ENCODE data around the gene CYB5R2. TPM values are rescaled to one million over a fixed set of nuclear protein-coding genes. Genes with fewer than 3 reads are reported as not detected.

CYB5R2 gene
- polyA plus RNA-seq, 1 donor (not counting 4 experiments of a cell fraction or from before 2014, with no cell fraction given), result 24.7 TPM

DNA sequence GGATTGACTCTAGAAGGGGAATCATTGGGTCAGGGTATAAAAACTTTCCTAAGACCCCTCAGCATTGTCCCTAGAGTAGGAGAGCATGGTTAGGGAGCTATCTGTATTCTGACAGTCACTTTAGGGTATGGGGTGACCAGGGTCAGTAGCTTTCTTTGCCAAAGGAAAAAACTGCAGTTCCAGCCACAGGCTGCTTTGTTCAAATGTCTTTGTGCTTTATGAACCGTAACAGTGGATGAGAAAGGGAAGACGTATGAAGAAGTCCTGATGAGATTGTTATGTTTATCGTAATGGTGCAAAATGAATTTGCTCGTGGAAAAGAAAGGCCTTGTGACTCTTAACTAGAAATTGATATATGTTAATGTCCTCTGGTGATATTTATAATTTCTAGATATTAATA lies 30.0 kb downstream of the CYB5R2 start:
- dilution Hi-C loops (cut with MboI; ENCODE audit: extremely low pct_ligation_motif_present, low sequenced_read_pairs), result no loop called here
- no peaks in the 10 kb centered on the region for H3K36me3 ChIP-seq (ENCODE audit: control insufficient read depth in 2 of 2, extremely low read depth in 1 of 2, insufficient read depth in 2 of 2, low read length in 2 of 2)

GRCh38 chr11:7642747-7643146 lies 30.6 kb downstream of the CYB5R2 start:
- Histone ChIP-seq H3K4me2 (ENCODE audit: control insufficient read depth, extremely low read depth, insufficient read depth, low read depth, low read length) (no peak overlapping the region), H3K79me2 (ENCODE audit: control insufficient read depth, insufficient read depth, low read length) (no peaks in the 10 kb centered on the region), H3K27ac (ENCODE audit: control insufficient read depth, insufficient read depth, low read length) (no peak overlapping the region), H3K27me3 (ENCODE audit: control insufficient read depth, extremely low read depth, insufficient read depth, low read length) (no peaks in the 10 kb centered on the region), H4K20me1 (ENCODE audit: control insufficient read depth, extremely low read depth, insufficient read depth, low read length) (no peaks in the 10 kb centered on the region), H3K9ac (ENCODE audit: control insufficient read depth, extremely low read depth, insufficient read depth, low read length) (no peak overlapping the region), H3K4me1 (ENCODE audit: control insufficient read depth, extremely low read depth, insufficient read depth, low read length) (peaks cover 5% of the 10 kb centered on the region), H3K9me3 (ENCODE audit: control insufficient read depth, low read depth, low read length) (no peaks in the 10 kb centered on the region), H3K9me1 (ENCODE audit: control insufficient read depth, extremely low read depth, insufficient read depth, low read length) (no peaks in the 10 kb centered on the region), H2AFZ (ENCODE audit: control insufficient read depth, low read length) (no peak overlapping the region), H3K4me3 (ENCODE audit: control insufficient read depth in 2 of 3, extremely low read depth in 1 of 3, insufficient read depth in 2 of 3, low read depth in 1 of 3, low read length in 3 of 3) (no peak overlapping the region), H3K36me3 (ENCODE audit: control insufficient read depth in 2 of 2, extremely low read depth in 1 of 2, insufficient read depth in 2 of 2, low read length in 2 of 2) (no peaks in the 10 kb centered on the region)
- no peak for TF ChIP-seq EZH2 (IDR thresholded peaks at IDR 0.05; ENCODE audit: low read length)
- TF ChIP-seq, protein P1, sequence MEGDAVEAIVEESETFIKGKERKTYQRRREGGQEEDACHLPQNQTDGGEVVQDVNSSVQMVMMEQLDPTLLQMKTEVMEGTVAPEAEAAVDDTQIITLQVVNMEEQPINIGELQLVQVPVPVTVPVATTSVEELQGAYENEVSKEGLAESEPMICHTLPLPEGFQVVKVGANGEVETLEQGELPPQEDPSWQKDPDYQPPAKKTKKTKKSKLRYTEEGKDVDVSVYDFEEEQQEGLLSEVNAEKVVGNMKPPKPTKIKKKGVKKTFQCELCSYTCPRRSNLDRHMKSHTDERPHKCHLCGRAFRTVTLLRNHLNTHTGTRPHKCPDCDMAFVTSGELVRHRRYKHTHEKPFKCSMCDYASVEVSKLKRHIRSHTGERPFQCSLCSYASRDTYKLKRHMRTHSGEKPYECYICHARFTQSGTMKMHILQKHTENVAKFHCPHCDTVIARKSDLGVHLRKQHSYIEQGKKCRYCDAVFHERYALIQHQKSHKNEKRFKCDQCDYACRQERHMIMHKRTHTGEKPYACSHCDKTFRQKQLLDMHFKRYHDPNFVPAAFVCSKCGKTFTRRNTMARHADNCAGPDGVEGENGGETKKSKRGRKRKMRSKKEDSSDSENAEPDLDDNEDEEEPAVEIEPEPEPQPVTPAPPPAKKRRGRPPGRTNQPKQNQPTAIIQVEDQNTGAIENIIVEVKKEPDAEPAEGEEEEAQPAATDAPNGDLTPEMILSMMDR (optimal IDR thresholded peaks at IDR 0.05 in 1 of 3, IDR thresholded peaks at IDR 0.05 in 1 of 3, conservative IDR thresholded peaks at IDR 0.05 in 1 of 3; ENCODE audit: extremely low read depth in 1 of 3, insufficient read depth in 2 of 3, low read length in 3 of 3), result no peak
- dilution Hi-C loops (cut with MboI; ENCODE audit: extremely low pct_ligation_motif_present, low sequenced_read_pairs), result no loop called here
- no peak for DNase-seq (ENCODE audit: low read depth, low spot score)
- no peak for FAIRE-seq

More for the DNA sequence above, 30.0 kb downstream of the CYB5R2 start:
- H3K9me1 ChIP-seq (ENCODE audit: control insufficient read depth, extremely low read depth, insufficient read depth, low read length), result no peaks in the 10 kb centered on the region
- no peak for DNase-seq (ENCODE audit: low read depth, low spot score)
- no peaks in the 10 kb centered on the region for H4K20me1 ChIP-seq (ENCODE audit: control insufficient read depth, extremely low read depth, insufficient read depth, low read length)
- H3K4me2 ChIP-seq (ENCODE audit: control insufficient read depth, extremely low read depth, insufficient read depth, low read depth, low read length), result no peak overlapping the region
- no peaks in the 10 kb centered on the region for H3K4me1 ChIP-seq (ENCODE audit: control insufficient read depth, extremely low read depth, insufficient read depth, low read length)
- no peak overlapping the region for H3K9ac ChIP-seq (ENCODE audit: control insufficient read depth, extremely low read depth, insufficient read depth, low read length)
- H3K27me3 ChIP-seq (ENCODE audit: control insufficient read depth, extremely low read depth, insufficient read depth, low read length), result no peaks in the 10 kb centered on the region
- FAIRE-seq, result no peak
- no peak overlapping the region for H3K4me3 ChIP-seq (ENCODE audit: control insufficient read depth in 2 of 3, extremely low read depth in 1 of 3, insufficient read depth in 2 of 3, low read depth in 1 of 3, low read length in 3 of 3)
- no peaks in the 10 kb centered on the region for H3K79me2 ChIP-seq (ENCODE audit: control insufficient read depth, insufficient read depth, low read length)
- H3K27ac ChIP-seq (ENCODE audit: control insufficient read depth, insufficient read depth, low read length), result no peak overlapping the region
- H3K9me3 ChIP-seq (ENCODE audit: control insufficient read depth, low read depth, low read length), result no peaks in the 10 kb centered on the region
- H2AFZ ChIP-seq (ENCODE audit: control insufficient read depth, low read length), result no peak overlapping the region
- TF ChIP-seq, protein P1 (optimal IDR thresholded peaks at IDR 0.05 in 1 of 3, IDR thresholded peaks at IDR 0.05 in 1 of 3, conservative IDR thresholded peaks at IDR 0.05 in 1 of 3; ENCODE audit: extremely low read depth in 1 of 3, insufficient read depth in 2 of 3, low read length in 3 of 3), result no peak
- TF ChIP-seq EZH2 (IDR thresholded peaks at IDR 0.05; ENCODE audit: low read length), result no peak
